Endodermal cell (in vitro differentiated cells): ENCODE measurements around the gene PLAC8. TPM values are rescaled to one million over a fixed set of nuclear protein-coding genes. Genes with fewer than 3 reads are reported as not detected.

Source experiments
- DNase-seq: peaks from one replicate; pipeline ENCODE4 v3.0.0-alpha.2; 2017
- H3K27ac ChIP-seq: 2 replicates; pipeline ENCODE4 v1.5.1; 2013; ENCODE audit warnings: mild to moderate bottlenecking, low read depth, low read length, moderate library complexity
- H3K27me3 ChIP-seq: 2 replicates; pipeline ENCODE4 v1.6.1; 2013; ENCODE audit warnings: mild to moderate bottlenecking, low read length, moderate library complexity; ENCODE audit not compliant: insufficient read depth, control insufficient read depth, poor library complexity, severe bottlenecking
- H3K36me3 ChIP-seq: 2 replicates; pipeline ENCODE4 v1.7.0; 2013; ENCODE audit warnings: mild to moderate bottlenecking, low read length, moderate library complexity; ENCODE audit not compliant: control insufficient read depth, insufficient read depth
- H3K4me1 ChIP-seq: one replicate; pipeline ENCODE4 v1.7.0; 2013; ENCODE audit warnings: low read length; ENCODE audit not compliant: control insufficient read depth, insufficient read depth
- H3K4me3 ChIP-seq: 2 replicates; pipeline ENCODE4 v1.5.1; 2013; ENCODE audit warnings: mild to moderate bottlenecking, low read length, moderate library complexity
- H3K9ac ChIP-seq: 2 replicates; pipeline ENCODE4 v1.6.1; 2013; ENCODE audit warnings: mild to moderate bottlenecking, low read length, moderate library complexity; ENCODE audit not compliant: poor library complexity, severe bottlenecking; ENCODE audit errors: extremely low read depth
- H3K9me3 ChIP-seq: 2 replicates; pipeline ENCODE4 v1.6.1; 2013; ENCODE audit warnings: mild to moderate bottlenecking, low read length, moderate library complexity; ENCODE audit not compliant: control insufficient read depth
- H3K27ac Mint-ChIP-seq: 2 replicates; pipeline ENCODE4 v1.8.0; 2020; ENCODE audit warnings: mixed read lengths
- H3K27me3 Mint-ChIP-seq: 2 replicates; pipeline ENCODE4 v1.8.0; 2021; ENCODE audit warnings: mild to moderate bottlenecking, mixed read lengths; ENCODE audit not compliant: insufficient read depth
- H3K36me3 Mint-ChIP-seq: 2 replicates; pipeline ENCODE4 v1.8.0; 2020; ENCODE audit warnings: low read depth, mixed read lengths
- H3K4me1 Mint-ChIP-seq: 2 replicates; pipeline ENCODE4 v1.8.0; 2020; ENCODE audit warnings: mixed read lengths
- H3K4me3 Mint-ChIP-seq: 2 replicates; pipeline ENCODE4 v1.8.0; 2020; ENCODE audit warnings: mild to moderate bottlenecking, moderate library complexity, mixed read lengths
- H3K9me3 Mint-ChIP-seq: 2 replicates; pipeline ENCODE4 v1.8.0; 2020; ENCODE audit warnings: mild to moderate bottlenecking, mixed read lengths
- WGBS, 2 experiments: methylation state at CpG; one replicate each; pipeline versions ENCODE4 v1.1.5 to v1.1.7; 2013; ENCODE audit warnings: missing lambda C conversion rate in 2 of 2, mixed read lengths in 1 of 2; ENCODE audit not compliant: insufficient coverage in 1 of 2, insufficient read length in 1 of 2; 5-methylcytosine and 5-hydroxymethylcytosine counted together
- total RNA-seq, 2 donors: library from RNA; stranded (reverse); fragmentation: NEBNext Ultra II Directional in 1 of 2; extraction: Animal tissue kit (Norgen Biotek cat#: 25700) in 1 of 2; gene quantifications; 2 replicates in 1 of 2; 3 replicates in 1 of 2; pipeline ENCODE4 v1.2.1, GENCODE V29; 2021
- TF ChIP-seq, protein P1 (sequence below): fragments of 200-600 bp; sonication (generic); conservative IDR thresholded peaks from 2 replicates; pipeline ENCODE4 v1.5.0; 2021; ENCODE audit warnings: antibody characterized with exemption, mild to moderate bottlenecking

The PLAC8 gene
- total RNA-seq, 2 donors from 2014 or later, result 1.8 to 2.6 TPM

GRCh38 chr4:83071116-83071515, 43.4 kb downstream of the PLAC8 start:
- Histone ChIP-seq H3K36me3 (peaks cover 56% of the 10 kb centered on the region), H3K4me1 (no peaks in the 10 kb centered on the region), H3K27ac (no peak overlapping the region), H3K9me3 (no peaks in the 10 kb centered on the region), H3K27me3 (no peaks in the 10 kb centered on the region), H3K9ac (no peak overlapping the region), H3K4me3 (no peak overlapping the region)
- Mint-ChIP-seq H3K9me3 (no peaks in the 10 kb centered on the region), H3K36me3 (peaks cover 42% of the 10 kb centered on the region), H3K4me3 (no peak overlapping the region), H3K27ac (no peak overlapping the region), H3K27me3 (no peaks in the 10 kb centered on the region), H3K4me1 (peaks cover 3% of the 10 kb centered on the region)
- TF ChIP-seq, protein P1, sequence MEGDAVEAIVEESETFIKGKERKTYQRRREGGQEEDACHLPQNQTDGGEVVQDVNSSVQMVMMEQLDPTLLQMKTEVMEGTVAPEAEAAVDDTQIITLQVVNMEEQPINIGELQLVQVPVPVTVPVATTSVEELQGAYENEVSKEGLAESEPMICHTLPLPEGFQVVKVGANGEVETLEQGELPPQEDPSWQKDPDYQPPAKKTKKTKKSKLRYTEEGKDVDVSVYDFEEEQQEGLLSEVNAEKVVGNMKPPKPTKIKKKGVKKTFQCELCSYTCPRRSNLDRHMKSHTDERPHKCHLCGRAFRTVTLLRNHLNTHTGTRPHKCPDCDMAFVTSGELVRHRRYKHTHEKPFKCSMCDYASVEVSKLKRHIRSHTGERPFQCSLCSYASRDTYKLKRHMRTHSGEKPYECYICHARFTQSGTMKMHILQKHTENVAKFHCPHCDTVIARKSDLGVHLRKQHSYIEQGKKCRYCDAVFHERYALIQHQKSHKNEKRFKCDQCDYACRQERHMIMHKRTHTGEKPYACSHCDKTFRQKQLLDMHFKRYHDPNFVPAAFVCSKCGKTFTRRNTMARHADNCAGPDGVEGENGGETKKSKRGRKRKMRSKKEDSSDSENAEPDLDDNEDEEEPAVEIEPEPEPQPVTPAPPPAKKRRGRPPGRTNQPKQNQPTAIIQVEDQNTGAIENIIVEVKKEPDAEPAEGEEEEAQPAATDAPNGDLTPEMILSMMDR, result no peak
- WGBS, 2 experiments, result 100% methylated on average over 1 of the region's 1 CpG; no CpG with 5 or more reads in 1 of the 2 experiments
- no peak for DNase-seq

DNA sequence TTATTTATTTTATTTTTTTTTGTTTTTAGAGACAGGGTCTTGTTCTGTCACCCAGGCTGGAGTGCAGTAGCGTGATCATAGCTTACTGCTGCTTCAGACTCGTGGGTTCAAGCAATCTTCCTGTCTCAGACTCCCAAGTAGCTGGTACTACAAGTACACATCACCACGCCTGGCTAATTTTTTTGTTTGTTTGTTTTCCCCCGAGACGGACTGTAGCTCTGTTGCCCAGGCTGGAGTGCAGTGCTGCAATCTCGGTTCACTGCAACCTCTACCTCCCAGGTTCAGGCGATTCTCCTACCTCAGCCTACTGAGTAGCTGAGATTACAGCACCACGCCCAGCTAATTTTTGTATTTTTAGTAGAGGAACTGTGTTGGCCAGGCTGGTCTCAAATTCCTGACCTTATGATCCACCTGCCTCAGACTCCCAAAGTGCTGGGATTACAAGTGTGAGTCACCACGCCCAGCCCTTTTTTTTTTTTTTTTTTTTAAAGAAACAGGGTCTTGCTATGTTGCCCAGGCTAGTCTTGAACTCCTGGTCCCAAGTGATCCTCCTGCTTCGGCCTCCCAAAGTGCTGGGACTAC, 47.4 kb downstream of the PLAC8 start:
- H3K4me1 ChIP-seq, result no peaks in the 10 kb centered on the region
- H3K9ac ChIP-seq, result no peak overlapping the region
- H3K27me3 ChIP-seq, result no peaks in the 10 kb centered on the region
- no peaks in the 10 kb centered on the region for H3K9me3 Mint-ChIP-seq
- peaks cover 69% of the 10 kb centered on the region for H3K36me3 ChIP-seq
- WGBS, 2 experiments, result 92 to 94% methylated on average over 8 to 10 of the region's 10 CpGs
- TF ChIP-seq, protein P1, result no peak
- H3K27ac Mint-ChIP-seq, result no peak overlapping the region
- H3K36me3 Mint-ChIP-seq, result peaks cover 50% of the 10 kb centered on the region
- DNase-seq, result no peak
- no peak overlapping the region for H3K4me3 Mint-ChIP-seq
- H3K27me3 Mint-ChIP-seq, result no peaks in the 10 kb centered on the region
- no peak overlapping the region for H3K27ac ChIP-seq
- peaks cover 3% of the 10 kb centered on the region for H3K4me1 Mint-ChIP-seq
- no peak overlapping the region for H3K4me3 ChIP-seq
- H3K9me3 ChIP-seq, result no peaks in the 10 kb centered on the region

DNA sequence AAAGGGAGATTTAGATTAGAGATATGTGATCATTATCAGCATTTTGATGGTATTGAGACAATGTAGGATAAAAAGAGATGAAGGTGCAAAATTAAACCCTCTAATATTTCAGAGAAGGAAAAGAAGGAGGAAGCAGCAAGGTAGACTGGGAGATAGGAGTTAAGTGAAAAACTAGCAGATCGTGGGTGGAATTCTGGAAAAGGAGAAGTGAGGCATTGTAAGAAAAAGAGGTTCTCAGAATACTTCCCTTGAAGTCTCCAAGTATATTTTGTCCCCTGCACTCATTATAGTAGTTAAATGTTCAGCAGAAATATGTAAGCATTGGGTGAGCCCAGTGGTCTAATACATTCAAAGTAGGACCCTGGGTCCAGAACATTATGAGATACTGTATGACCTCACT, 49.3 kb downstream of the PLAC8 start:
- 88 to 96% methylated on average over 1 of the region's 1 CpG for WGBS, 2 experiments
- TF ChIP-seq, protein P1, result no peak
- peaks cover 53% of the 10 kb centered on the region for H3K36me3 Mint-ChIP-seq
- no peak overlapping the region for H3K4me3 Mint-ChIP-seq
- no peak for DNase-seq
- no peak overlapping the region for H3K9ac ChIP-seq
- no peaks in the 10 kb centered on the region for H3K9me3 ChIP-seq
- H3K9me3 Mint-ChIP-seq, result no peaks in the 10 kb centered on the region
- H3K27me3 ChIP-seq, result no peaks in the 10 kb centered on the region
- H3K36me3 ChIP-seq, result peaks cover 63% of the 10 kb centered on the region
- H3K4me1 Mint-ChIP-seq, result peaks cover 3% of the 10 kb centered on the region
- no peak overlapping the region for H3K4me3 ChIP-seq
- H3K4me1 ChIP-seq, result no peaks in the 10 kb centered on the region
- H3K27ac ChIP-seq, result no peak overlapping the region
- no peak overlapping the region for H3K27ac Mint-ChIP-seq
- no peaks in the 10 kb centered on the region for H3K27me3 Mint-ChIP-seq
